Ammon's horn (tissue), 1 donor: Measurements from ENCODE around the gene GUCA2A.

Experiments used
- DNase-seq: peaks from one replicate; pipeline ENCODE4 v3.0.0-alpha.2; 2016; ENCODE audit warnings: low spot score

Gene GUCA2A

GRCh38 chr1:42153624-42154023, 10.9 kb downstream of the GUCA2A start:
- no peak for DNase-seq

GRCh38 chr1:42152907-42153600, 11.5 kb downstream of the GUCA2A start, which contains the start of gene GUCA2B:
Gene GUCA2B, plus strand, starts transcription at chr1:42153410. Its CDS starts 41 bp downstream, at chr1:42153451.
- DNase-seq = no peak

GRCh38 chr1:42152119-42152518, 12.4 kb downstream of the GUCA2A start:
- no peak for DNase-seq

GRCh38 chr1:42150651-42151050, 13.9 kb downstream of the GUCA2A start:
- DNase-seq = no peak

GRCh38 chr1:42148166-42148565, 16.4 kb downstream of the GUCA2A start:
- no peak for DNase-seq

GRCh38 chr1:42146626-42147320, 17.8 kb downstream of the GUCA2A start:
- DNase-seq = peak; percentile 63

- no peak for DNase-seq
Observed at GRCh38 chr1:42145764-42146625, 18.6 kb downstream of the GUCA2A start.

GRCh38 chr1:42145389-42145716, 19.2 kb downstream of the GUCA2A start:
- no peak for DNase-seq

GRCh38 chr1:42144711-42145388, 19.7 kb downstream of the GUCA2A start:
- no peak for DNase-seq

GRCh38 chr1:42143896-42144710, 20.4 kb downstream of the GUCA2A start:
- DNase-seq = no peak

GRCh38 chr1:42142894-42143675, 21.5 kb downstream of the GUCA2A start:
- DNase-seq = no peak

- no peak for DNase-seq
Observed at GRCh38 chr1:42141978-42142377, 22.6 kb downstream of the GUCA2A start.

GRCh38 chr1:42140191-42140590, 24.4 kb downstream of the GUCA2A start:
- no peak for DNase-seq

GRCh38 chr1:42139444-42139843, 25.1 kb downstream of the GUCA2A start:
- no peak for DNase-seq

- DNase-seq = no peak
Observed at GRCh38 chr1:42138586-42138985, 26.0 kb downstream of the GUCA2A start.

- no peak for DNase-seq
Observed at GRCh38 chr1:42137766-42138165, 26.8 kb downstream of the GUCA2A start.

GRCh38 chr1:42136466-42136865, 28.1 kb downstream of the GUCA2A start:
- no peak for DNase-seq

- no peak for DNase-seq
Observed at GRCh38 chr1:42135426-42135825, 29.1 kb downstream of the GUCA2A start.

GRCh38 chr1:42133809-42134526, 30.6 kb downstream of the GUCA2A start:
- no peak for DNase-seq

- no peak for DNase-seq
Observed at GRCh38 chr1:42133390-42133789, 31.2 kb downstream of the GUCA2A start.
